Neural crest cell (in vitro differentiated cells): ENCODE data around the gene SCN5A. TPM values are rescaled to one million over a fixed set of nuclear protein-coding genes. Genes with fewer than 3 reads are reported as not detected.
A peak's percentile ranks its signal among the peaks of the same experiment; 100 is the strongest.

ENCODE experiments used
- DNase-seq: peaks from one replicate; pipeline ENCODE4 v3.0.0; 2021; ENCODE audit warnings: low read depth, mixed read lengths, low spot score
- H3K27ac Mint-ChIP-seq: one replicate; pipeline ENCODE4 v1.8.0; 2021; ENCODE audit warnings: mild to moderate bottlenecking, mixed read lengths; ENCODE audit not compliant: unreplicated experiment
- H3K27me3 Mint-ChIP-seq: 2 replicates; pipeline ENCODE4 v1.8.0; 2021; ENCODE audit warnings: low read depth, mild to moderate bottlenecking, mixed read lengths
- H3K36me3 Mint-ChIP-seq: 2 replicates; pipeline ENCODE4 v1.8.0; 2021; ENCODE audit warnings: low read depth, mild to moderate bottlenecking, mixed read lengths
- H3K4me1 Mint-ChIP-seq: 2 replicates; pipeline ENCODE4 v1.8.0; 2021; ENCODE audit warnings: mixed read lengths
- H3K4me3 Mint-ChIP-seq: one replicate; pipeline ENCODE4 v1.8.0; 2021; ENCODE audit warnings: mild to moderate bottlenecking, mixed read lengths
- H3K9me3 Mint-ChIP-seq: 2 replicates; pipeline ENCODE4 v1.8.0; 2021; ENCODE audit warnings: mixed read lengths
- CTCF ChIP-seq: fragments of 200-600 bp; sonication (generic); conservative IDR thresholded peaks from 2 replicates; pipeline ENCODE4 v1.5.0; 2021; ENCODE audit warnings: antibody characterized with exemption, mild to moderate bottlenecking
- total RNA-seq: library from RNA; stranded (reverse); gene quantifications from 2 replicates; pipeline ENCODE4 v1.2.1, GENCODE V29; 2021

Gene SCN5A
- total RNA-seq, 1 donor from 2014 or later, result 1.2 TPM

DNA sequence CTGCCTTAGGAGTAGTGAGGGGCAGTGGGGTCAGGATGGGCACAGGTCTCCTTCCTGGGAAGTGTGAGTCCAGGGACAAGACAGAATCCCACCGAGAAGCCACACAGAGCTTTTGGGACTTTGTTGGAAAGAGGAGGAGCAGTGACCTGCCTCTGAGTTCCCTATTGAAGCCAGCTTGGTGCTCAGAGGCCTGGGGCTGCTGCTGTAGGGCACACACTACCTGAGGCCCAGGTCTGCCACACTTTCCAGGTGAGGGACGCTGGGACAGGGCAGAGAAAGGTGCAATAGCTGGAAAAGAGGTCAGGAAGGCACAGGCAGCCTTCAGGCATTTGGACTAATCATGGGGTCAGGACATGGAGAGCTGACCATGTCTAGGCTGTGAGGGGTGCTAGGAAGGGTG, 67.7 kb downstream of the SCN5A start:
- Mint-ChIP-seq H3K4me1 (no peaks in the 10 kb centered on the region), H3K27ac (no peak overlapping the region), H3K27me3 (no peaks in the 10 kb centered on the region), H3K9me3 (no peaks in the 10 kb centered on the region), H3K4me3 (no peak overlapping the region), H3K36me3 (no peaks in the 10 kb centered on the region)
- DNase-seq, result no peak
- TF ChIP-seq CTCF, result no peak

DNA sequence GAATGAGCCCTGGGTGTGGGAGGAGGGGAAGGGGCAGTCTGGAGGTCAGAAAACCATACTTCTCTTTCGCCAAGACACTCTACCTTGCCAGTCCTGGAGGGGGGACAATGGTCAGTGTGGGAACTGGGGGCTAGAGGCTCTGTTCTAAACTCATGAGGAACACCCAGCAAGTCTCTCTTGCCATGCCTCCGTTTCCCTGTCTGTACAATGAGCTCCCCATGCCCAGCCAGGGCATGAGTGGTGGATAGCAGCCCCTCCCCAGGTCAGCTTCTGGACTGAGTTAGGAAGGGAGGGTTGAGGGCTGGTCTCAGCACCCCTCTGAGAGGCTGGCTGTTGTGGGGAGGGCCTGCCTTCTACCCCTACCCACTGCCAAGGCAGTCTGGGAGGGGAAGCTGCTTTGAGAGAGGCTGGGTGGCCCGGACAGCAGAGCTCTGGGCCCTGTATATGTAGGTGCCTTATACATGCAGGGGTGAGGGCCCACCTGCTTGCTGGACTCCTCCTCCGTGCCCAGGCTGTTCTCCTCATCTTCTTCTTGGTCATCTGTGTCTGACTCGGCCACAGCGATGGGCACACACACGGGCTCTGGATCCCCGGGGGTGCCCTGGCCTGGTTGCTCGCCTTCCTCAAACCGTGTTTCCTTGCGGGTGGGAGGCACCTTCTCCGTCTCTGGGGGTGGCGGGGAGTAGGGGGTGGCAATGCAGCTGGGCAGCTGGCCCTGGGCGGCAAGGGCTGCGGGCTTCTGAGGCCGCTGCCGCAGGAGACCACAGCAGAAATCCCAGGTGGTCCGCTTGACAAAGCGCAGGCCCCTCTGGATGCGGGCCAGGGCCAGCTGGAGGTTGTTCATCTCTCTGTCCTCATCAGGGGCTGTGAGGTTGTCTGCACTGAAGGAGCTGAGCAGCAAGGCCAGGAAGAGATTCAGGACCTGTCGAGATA, 68.8 kb downstream of the SCN5A start:
- no peaks in the 10 kb centered on the region for H3K27me3 Mint-ChIP-seq
- H3K36me3 Mint-ChIP-seq, result no peaks in the 10 kb centered on the region
- no peaks in the 10 kb centered on the region for H3K4me1 Mint-ChIP-seq
- H3K4me3 Mint-ChIP-seq, result no peak overlapping the region
- no peaks in the 10 kb centered on the region for H3K9me3 Mint-ChIP-seq
- no peak overlapping the region for H3K27ac Mint-ChIP-seq
- TF ChIP-seq CTCF, result no peak
- DNase-seq, result no peak

DNA sequence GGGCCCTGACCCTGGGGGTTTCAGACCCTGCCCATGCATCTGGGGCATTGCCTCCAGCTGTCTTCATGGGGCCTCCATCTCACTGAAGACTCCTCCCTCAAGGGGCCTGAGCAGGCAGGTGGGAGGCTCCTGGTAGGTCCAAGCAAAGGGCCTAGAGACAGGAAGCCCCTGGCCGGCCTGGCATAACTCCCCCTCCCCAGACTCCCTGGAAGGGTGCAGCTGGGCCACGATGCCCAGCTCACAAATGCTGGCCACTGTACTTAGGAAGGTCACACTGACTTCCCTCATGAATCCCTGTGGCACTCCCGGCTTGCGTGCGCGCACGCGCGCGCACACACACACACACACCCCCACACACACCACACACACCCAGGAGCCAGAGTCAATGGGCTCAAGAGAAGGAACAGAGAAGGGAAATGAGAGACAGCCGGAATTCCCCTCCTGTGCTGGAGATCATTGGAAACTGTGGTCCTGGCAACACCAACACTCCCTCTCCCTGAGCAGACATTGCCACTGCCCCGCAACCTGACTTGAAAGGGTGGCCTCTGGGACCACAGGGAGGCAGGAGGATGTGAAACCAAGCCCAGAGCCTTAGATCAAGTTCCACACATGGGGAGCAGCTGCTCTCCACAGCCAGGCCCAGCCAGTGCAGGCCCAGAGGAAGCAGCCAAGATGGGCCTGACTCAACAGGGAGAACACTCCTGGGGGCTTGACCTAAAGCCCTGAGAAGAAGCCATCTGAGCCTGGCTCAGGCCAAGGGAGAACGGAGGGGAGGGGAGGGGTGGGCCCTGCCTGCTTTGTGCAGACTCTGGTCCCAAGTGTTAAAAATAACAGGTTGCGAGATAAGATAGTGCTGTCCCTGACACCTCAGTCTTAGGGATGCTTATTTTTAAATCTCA, 69.7 kb downstream of the SCN5A start:
- Mint-ChIP-seq H3K4me3 (no peak overlapping the region), H3K36me3 (no peaks in the 10 kb centered on the region), H3K9me3 (no peaks in the 10 kb centered on the region), H3K4me1 (no peaks in the 10 kb centered on the region), H3K27me3 (no peaks in the 10 kb centered on the region), H3K27ac (no peak overlapping the region)
- no peak for TF ChIP-seq CTCF
- DNase-seq, result no peak

DNA sequence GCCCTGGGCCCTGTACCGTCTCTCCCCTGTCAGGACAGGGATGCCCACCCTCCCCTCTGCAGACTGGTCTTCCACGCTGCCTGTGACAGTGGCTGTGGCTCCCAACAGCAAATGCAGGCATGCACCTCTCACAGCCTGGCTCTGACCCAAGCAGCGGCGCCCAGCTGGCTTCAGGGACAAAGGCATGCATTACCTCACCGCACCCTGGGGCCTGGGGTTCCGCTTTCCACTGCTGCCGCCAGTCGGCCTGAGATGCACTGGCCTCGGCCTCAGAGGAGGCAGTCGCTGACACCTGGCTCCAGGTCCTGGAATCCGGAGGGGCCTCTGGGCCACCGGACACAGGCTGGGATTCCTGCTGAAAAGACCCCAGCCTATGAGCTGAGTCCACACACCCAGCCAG, 70.3 kb downstream of the SCN5A start:
- H3K27ac Mint-ChIP-seq, result no peak overlapping the region
- TF ChIP-seq CTCF, result no peak
- no peak overlapping the region for H3K4me3 Mint-ChIP-seq
- H3K36me3 Mint-ChIP-seq, result no peaks in the 10 kb centered on the region
- H3K9me3 Mint-ChIP-seq, result no peaks in the 10 kb centered on the region
- H3K4me1 Mint-ChIP-seq, result no peaks in the 10 kb centered on the region
- no peak for DNase-seq
- no peaks in the 10 kb centered on the region for H3K27me3 Mint-ChIP-seq

DNA sequence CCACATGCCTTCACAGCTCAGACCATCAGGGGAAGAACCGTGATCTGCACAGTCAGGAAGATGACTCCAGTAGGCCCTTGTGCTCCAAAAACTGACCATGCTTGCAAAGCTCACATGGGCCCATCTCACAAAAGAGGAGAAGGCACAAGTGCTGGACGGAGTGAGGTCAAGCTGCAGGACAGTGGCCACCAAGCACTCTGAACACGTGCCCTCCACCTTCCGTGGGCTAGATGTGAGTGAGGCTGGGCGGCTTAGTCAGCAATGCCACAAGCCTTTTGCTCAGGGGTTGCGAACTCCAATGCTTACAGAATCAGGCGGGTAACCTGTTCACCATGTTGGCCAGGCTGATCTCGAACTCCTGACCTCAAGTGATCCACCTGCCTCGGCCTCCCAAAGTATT, 70.9 kb downstream of the SCN5A start:
- DNase-seq, result no peak

More for the DNA sequence above, 70.9 kb downstream of the SCN5A start:
- H3K4me1 Mint-ChIP-seq, result no peaks in the 10 kb centered on the region
- no peak overlapping the region for H3K4me3 Mint-ChIP-seq
- TF ChIP-seq CTCF, result no peak
- no peaks in the 10 kb centered on the region for H3K27me3 Mint-ChIP-seq
- H3K27ac Mint-ChIP-seq, result peak overlapping the region; percentile 12
- H3K36me3 Mint-ChIP-seq, result no peaks in the 10 kb centered on the region
- H3K9me3 Mint-ChIP-seq, result no peaks in the 10 kb centered on the region
